KMS-11 (cell line): Measurements from ENCODE around the gene DBN1.

Experiments
- H2AFZ ChIP-seq: fragments of 200-600 bp; sonication (generic); 2 replicates; pipeline ENCODE4 v1.6.1; 2016; ENCODE audit warnings: antibody characterized with exemption, mixed run types, low read depth
- H3K27ac ChIP-seq: fragments of 200-600 bp; sonication (generic); 2 replicates; pipeline ENCODE4 v1.6.1; 2016; ENCODE audit warnings: mild to moderate bottlenecking, mixed run types
- H3K27me3 ChIP-seq: fragments of 200-600 bp; sonication (generic); 2 replicates; pipeline ENCODE4 v1.6.1; 2017; ENCODE audit warnings: mild to moderate bottlenecking, low read depth, mixed run types, moderate library complexity; ENCODE audit not compliant: insufficient read depth
- H3K36me3 ChIP-seq: fragments of 200-600 bp; sonication (generic); 2 replicates; pipeline ENCODE4 v1.6.1; 2017; ENCODE audit warnings: mild to moderate bottlenecking, mixed run types; ENCODE audit not compliant: insufficient read depth
- H3K4me1 ChIP-seq: fragments of 200-600 bp; sonication (generic); 2 replicates; pipeline ENCODE4 v1.6.1; 2016; ENCODE audit warnings: mild to moderate bottlenecking, low read depth, mixed run types; ENCODE audit not compliant: poor library complexity, severe bottlenecking
- H3K4me2 ChIP-seq: fragments of 200-600 bp; sonication (generic); 2 replicates; pipeline ENCODE4 v1.7.0; 2016; ENCODE audit warnings: mild to moderate bottlenecking, mixed run types
- H3K4me3 ChIP-seq: fragments of 200-600 bp; sonication (generic); IDR thresholded peaks from 2 replicates; pipeline ENCODE4 v1.6.1; 2017; ENCODE audit warnings: low read depth, low read length, mixed read lengths; ENCODE audit not compliant: insufficient read depth
- H3K79me2 ChIP-seq: fragments of 200-600 bp; sonication (generic); 2 replicates; pipeline ENCODE4 v1.6.1; 2016; ENCODE audit warnings: low read depth, mixed run types; ENCODE audit not compliant: insufficient read depth
- H3K9ac ChIP-seq: fragments of 200-600 bp; sonication (generic); 2 replicates; pipeline ENCODE4 v1.6.1; 2016; ENCODE audit warnings: mild to moderate bottlenecking, mixed run types
- H4K20me1 ChIP-seq: fragments of 200-600 bp; sonication (generic); 2 replicates; pipeline ENCODE4 v1.6.1; 2016; ENCODE audit warnings: mild to moderate bottlenecking, mixed run types; ENCODE audit not compliant: insufficient read depth
- TF ChIP-seq, protein P1 (sequence below): fragments of 200-600 bp; sonication (generic); conservative IDR thresholded peaks from 2 replicates; pipeline ENCODE4 v1.6.1; 2017; ENCODE audit warnings: low read depth, mild to moderate bottlenecking, antibody characterized with exemption, low read length, moderate library complexity, mixed read lengths

DBN1 gene

DNA sequence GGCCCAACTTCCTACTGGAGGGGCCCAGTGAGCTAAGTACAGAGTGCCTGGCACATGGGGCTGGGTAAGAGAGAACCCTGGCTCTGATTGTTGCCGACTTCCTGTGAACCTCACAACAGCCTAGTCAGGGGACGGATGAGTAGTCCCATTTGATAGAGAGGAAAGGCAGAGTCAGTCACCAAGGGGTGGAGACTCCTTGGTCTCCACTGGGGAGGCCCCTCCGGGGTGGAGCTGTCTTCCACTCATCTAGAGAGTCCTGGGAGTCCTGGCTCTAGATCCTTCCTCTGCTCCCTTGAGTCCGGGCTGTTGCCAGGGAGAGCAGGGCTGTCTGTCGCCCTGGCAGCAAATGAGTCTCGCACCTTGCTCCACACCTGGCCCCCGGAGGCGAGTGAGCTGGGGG lies 39.0 kb downstream of the DBN1 start:
- Histone ChIP-seq H3K4me3 (no peak overlapping the region), H4K20me1 (no peaks in the 10 kb centered on the region), H3K79me2 (no peaks in the 10 kb centered on the region), H3K4me1 (peaks cover 35% of the 10 kb centered on the region), H2AFZ (no peak overlapping the region), H3K36me3 (no peaks in the 10 kb centered on the region), H3K9ac (no peak overlapping the region), H3K4me2 (no peak overlapping the region), H3K27me3 (no peaks in the 10 kb centered on the region), H3K27ac (no peak overlapping the region)
- TF ChIP-seq, protein P1, sequence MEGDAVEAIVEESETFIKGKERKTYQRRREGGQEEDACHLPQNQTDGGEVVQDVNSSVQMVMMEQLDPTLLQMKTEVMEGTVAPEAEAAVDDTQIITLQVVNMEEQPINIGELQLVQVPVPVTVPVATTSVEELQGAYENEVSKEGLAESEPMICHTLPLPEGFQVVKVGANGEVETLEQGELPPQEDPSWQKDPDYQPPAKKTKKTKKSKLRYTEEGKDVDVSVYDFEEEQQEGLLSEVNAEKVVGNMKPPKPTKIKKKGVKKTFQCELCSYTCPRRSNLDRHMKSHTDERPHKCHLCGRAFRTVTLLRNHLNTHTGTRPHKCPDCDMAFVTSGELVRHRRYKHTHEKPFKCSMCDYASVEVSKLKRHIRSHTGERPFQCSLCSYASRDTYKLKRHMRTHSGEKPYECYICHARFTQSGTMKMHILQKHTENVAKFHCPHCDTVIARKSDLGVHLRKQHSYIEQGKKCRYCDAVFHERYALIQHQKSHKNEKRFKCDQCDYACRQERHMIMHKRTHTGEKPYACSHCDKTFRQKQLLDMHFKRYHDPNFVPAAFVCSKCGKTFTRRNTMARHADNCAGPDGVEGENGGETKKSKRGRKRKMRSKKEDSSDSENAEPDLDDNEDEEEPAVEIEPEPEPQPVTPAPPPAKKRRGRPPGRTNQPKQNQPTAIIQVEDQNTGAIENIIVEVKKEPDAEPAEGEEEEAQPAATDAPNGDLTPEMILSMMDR = no peak

DNA sequence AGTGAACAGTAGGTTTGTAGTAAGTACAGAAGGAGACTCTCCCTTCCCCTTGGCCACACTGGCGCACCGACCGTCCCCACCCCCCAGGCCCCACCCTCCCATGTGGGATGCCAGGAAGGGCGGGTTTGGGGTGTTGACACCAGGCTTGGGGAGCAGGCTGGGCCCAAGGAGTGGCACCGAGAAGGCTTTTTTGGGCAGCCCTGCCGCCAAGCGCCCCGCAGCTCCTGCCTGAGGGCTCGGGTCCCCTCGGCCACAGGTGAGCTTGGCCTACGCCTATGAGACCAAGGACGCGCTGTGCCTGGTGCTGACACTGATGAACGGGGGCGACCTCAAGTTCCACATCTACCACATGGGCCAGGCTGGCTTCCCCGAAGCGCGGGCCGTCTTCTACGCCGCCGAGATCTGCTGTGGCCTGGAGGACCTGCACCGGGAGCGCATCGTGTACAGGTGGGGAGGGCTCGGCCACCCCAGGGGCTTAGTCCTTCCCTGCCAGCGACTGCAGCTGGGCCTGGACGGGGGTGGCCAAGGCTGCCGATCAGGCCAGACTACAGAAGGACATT lies 39.7 kb downstream of the DBN1 start:
- Histone ChIP-seq H3K27ac (no peak overlapping the region), H3K4me1 (peaks cover 42% of the 10 kb centered on the region), H3K36me3 (no peaks in the 10 kb centered on the region)

DNA sequence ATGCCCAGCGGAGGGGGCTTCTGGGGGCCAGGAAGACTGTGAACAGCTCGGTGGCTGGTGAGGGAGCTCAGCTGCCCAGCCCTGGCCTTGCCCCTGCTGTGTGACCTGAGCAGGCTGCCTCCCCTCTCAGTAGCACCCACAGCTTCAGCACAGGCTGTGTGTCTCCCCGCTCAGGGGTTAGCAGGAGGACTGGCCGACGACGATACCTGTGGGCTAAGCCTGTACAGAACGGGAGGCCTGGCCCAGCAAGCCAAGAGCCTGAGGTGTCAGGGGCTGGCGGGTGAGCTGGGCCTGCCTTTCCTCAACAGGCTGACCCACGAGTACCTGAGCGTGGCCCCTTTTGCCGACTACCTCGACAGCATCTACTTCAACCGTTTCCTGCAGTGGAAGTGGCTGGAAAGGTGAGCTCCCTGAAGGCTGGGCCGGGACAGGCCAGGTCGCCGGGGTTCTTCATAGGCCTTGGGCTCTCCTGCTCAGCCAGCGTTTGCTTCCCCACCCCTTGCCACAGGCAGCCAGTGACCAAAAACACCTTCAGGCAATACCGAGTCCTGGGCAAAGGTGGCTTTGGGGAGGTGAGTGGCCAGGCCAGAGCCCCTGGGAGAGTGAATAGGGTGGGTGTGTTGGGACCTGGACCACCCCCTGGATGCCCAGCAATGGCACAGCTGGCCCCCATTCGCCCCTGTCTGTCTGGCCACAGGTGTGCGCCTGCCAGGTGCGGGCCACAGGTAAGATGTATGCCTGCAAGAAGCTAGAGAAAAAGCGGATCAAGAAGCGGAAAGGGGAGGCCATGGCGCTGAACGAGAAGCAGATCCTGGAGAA lies 40.4 kb downstream of the DBN1 start:
- no peak overlapping the region for H3K9ac ChIP-seq
- H3K4me2 ChIP-seq = peak overlapping the region; percentile 63; the same call in 1 of the 2 replicates
- no peaks in the 10 kb centered on the region for H3K79me2 ChIP-seq

More for the DNA sequence above, 39.7 kb downstream of the DBN1 start:
- H3K9ac ChIP-seq = no peak overlapping the region
- no peak overlapping the region for H2AFZ ChIP-seq
- no peaks in the 10 kb centered on the region for H3K79me2 ChIP-seq
- H3K4me3 ChIP-seq = no peak overlapping the region
- no peak overlapping the region for H3K4me2 ChIP-seq
- TF ChIP-seq, protein P1 = no peak
- no peaks in the 10 kb centered on the region for H4K20me1 ChIP-seq
- H3K27me3 ChIP-seq = no peaks in the 10 kb centered on the region

DNA sequence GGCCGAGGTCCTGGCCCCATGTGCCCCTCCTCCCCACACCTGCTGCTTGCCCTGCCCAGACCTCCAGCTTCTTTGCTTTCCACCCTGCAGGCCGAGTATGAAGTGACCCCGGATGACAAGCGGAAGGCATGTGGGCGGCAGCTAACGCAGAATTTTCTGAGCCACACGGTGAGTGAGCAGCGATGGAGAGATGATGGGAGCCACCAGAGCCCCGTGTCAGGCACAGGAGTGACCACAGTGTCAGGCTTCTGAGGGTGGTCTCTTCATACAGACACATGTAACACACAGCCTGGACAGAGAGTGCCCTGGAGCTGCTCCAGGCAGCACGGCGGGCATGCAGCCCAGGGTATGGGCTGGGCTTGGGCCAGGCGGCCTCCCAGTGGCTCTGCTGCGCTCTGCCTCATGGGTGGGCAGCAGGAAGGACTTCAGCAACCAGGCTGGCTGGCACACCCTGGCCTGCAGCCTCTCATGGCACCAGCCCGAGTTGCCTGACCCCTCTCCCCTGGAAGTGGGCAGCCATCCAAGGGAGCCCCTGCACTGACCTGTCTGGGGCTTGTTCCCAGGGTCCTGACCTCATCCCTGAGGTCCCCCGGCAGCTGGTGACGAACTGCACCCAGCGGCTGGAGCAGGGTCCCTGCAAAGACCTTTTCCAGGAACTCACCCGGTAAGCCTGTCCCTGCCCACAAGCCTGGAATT lies 41.1 kb downstream of the DBN1 start:
- Histone ChIP-seq H3K27ac (peak overlapping the region; percentile 64), H4K20me1 (no peaks in the 10 kb centered on the region), H3K4me2 (peak overlapping the region; percentile 63), H2AFZ (no peak overlapping the region), H3K4me1 (peaks cover 56% of the 10 kb centered on the region), H3K36me3 (no peaks in the 10 kb centered on the region), H3K79me2 (no peaks in the 10 kb centered on the region), H3K4me3 (no peak overlapping the region), H3K27me3 (no peaks in the 10 kb centered on the region), H3K9ac (peak overlapping the region; percentile 43; the same call in 1 of the 2 replicates)
- TF ChIP-seq, protein P1 = no peak

More for the DNA sequence above, 40.4 kb downstream of the DBN1 start:
- Histone ChIP-seq H3K27me3 (no peaks in the 10 kb centered on the region), H3K4me3 (no peak overlapping the region), H3K27ac (no peak overlapping the region), H3K36me3 (no peaks in the 10 kb centered on the region), H3K4me1 (peaks cover 49% of the 10 kb centered on the region), H4K20me1 (no peaks in the 10 kb centered on the region), H2AFZ (no peak overlapping the region)
- TF ChIP-seq, protein P1 = no peak
